Natural killer cell (primary cell): Measurements from ENCODE around the gene CDC42BPA. TPM values are rescaled to one million over a fixed set of nuclear protein-coding genes. Genes with fewer than 3 reads are reported as not detected.

ENCODE experiments used
- ATAC-seq, 3 donors: fragments of 150-1000 bp in 2 of 3; fragments of 200-7000 bp in 1 of 3; cut with Tn5 transposase; 1 replicate in 1 of 3; 2 replicates in 2 of 3; pipeline ENCODE4 v1.10.0; 2021; ENCODE audit warnings: mild to moderate bottlenecking in 2 of 3, moderate library complexity in 2 of 3
- DNase-seq, 2 donors: peaks; one replicate each; pipeline versions ENCODE4 v3.0.0 to v3.0.0-alpha.2; 2013 to 2021; ENCODE audit warnings: mixed read lengths in 1 of 2
- H3K27ac ChIP-seq: one replicate; pipeline ENCODE4 v1.5.1; 2013; ENCODE audit warnings: mild to moderate bottlenecking, low read length
- H3K27me3 ChIP-seq: one replicate; pipeline ENCODE4 v1.6.1; 2013; ENCODE audit warnings: low read length; ENCODE audit not compliant: control insufficient read depth, insufficient read depth
- H3K36me3 ChIP-seq: one replicate; pipeline ENCODE4 v1.6.1; 2013; ENCODE audit warnings: low read length; ENCODE audit not compliant: control insufficient read depth, insufficient read depth
- H3K4me1 ChIP-seq: one replicate; pipeline ENCODE4 v1.6.1; 2013; ENCODE audit warnings: low read length; ENCODE audit not compliant: control insufficient read depth, insufficient read depth
- H3K4me3 ChIP-seq: one replicate; pipeline ENCODE4 v1.5.1; 2013; ENCODE audit warnings: low read length
- H3K9me3 ChIP-seq: one replicate; pipeline ENCODE4 v1.6.1; 2013; ENCODE audit warnings: low read length; ENCODE audit not compliant: control insufficient read depth, insufficient read depth
- H3K27ac Mint-ChIP-seq, 2 donors: one replicate each; pipeline ENCODE4 v1.8.0; 2022; ENCODE audit warnings: mild to moderate bottlenecking in 2 of 2, mixed read lengths in 2 of 2, moderate library complexity in 1 of 2
- H3K27me3 Mint-ChIP-seq, 2 donors: one replicate each; pipeline ENCODE4 v1.8.0; 2022; ENCODE audit warnings: low read depth in 2 of 2, mixed read lengths in 2 of 2
- H3K36me3 Mint-ChIP-seq: one replicate; pipeline ENCODE4 v1.8.0; 2022; ENCODE audit warnings: mixed read lengths
- H3K4me1 Mint-ChIP-seq, 2 donors: one replicate each; pipeline ENCODE4 v1.8.0; 2022; ENCODE audit warnings: mixed read lengths in 2 of 2
- H3K4me3 Mint-ChIP-seq: one replicate; pipeline ENCODE4 v1.8.0; 2022; ENCODE audit warnings: mild to moderate bottlenecking, moderate library complexity, mixed read lengths
- H3K9me3 Mint-ChIP-seq, 2 donors: one replicate each; pipeline ENCODE4 v1.8.0; 2022; ENCODE audit warnings: mixed read lengths in 2 of 2
- CTCF ChIP-seq: fragments of 200-600 bp; IDR thresholded peaks from one replicate; pipeline ENCODE4 v1.8.0; 2022; ENCODE audit warnings: antibody characterized with exemption
- WGBS: methylation state at CpG from one replicate; pipeline ENCODE4 v1.1.7; 2013; ENCODE audit warnings: missing lambda C conversion rate; ENCODE audit not compliant: insufficient coverage; 5-methylcytosine and 5-hydroxymethylcytosine counted together
- intact Hi-C: fragments of 100-400 bp; cut with micrococcal nuclease; formaldehyde crosslinking; loops from one replicate; pipeline ENCODE4 v1.14.2; 2022
- total RNA-seq, 4 donors: library from RNA; stranded (reverse); fragments of 120-200 nt in 1 of 4; gene quantifications; one replicate each; pipeline versions ENCODE4 v1.2.3 to v1.2.4, GENCODE V29; 2013 to 2022

Gene CDC42BPA
- total RNA-seq, 3 donors from 2014 or later (not counting 1 experiment from before 2014, with no cell fraction given): 0.14 to 2.4 (median 0.77) TPM

DNA sequence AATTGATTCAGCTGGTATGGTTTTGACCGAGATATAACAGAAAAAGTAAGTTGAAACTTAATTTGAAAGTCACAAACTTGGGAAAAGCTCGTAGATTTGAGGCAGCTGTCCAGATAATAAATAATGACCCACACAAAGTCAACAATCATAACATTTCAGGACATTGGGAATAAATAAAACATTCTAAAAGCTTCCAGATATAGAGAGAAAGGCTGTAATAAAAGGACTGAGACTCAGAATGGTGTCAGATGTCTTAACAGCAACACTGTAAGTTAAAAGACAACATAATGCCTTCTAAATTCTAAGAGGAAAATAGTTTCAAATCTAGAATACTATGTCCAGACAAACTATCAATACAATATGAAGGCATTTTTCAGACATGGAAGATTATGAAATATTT, 163.3 kb downstream of the CDC42BPA start:
- H3K4me1 ChIP-seq: no peaks in the 10 kb centered on the region
- Mint-ChIP-seq H3K27me3 (peaks cover 3 to 5% of the 10 kb centered on the region in 2 donors), H3K27ac (no peak overlapping the region), H3K36me3 (no peaks in the 10 kb centered on the region), H3K4me1 (no peaks in the 10 kb centered on the region), H3K9me3 (no peaks in the 10 kb centered on the region), H3K4me3 (no peak overlapping the region)
- H3K27me3 ChIP-seq: no peaks in the 10 kb centered on the region
- ATAC-seq (no peak), DNase-seq (no peak)
- H3K4me3 ChIP-seq: no peak overlapping the region
- no peaks in the 10 kb centered on the region for H3K9me3 ChIP-seq
- intact Hi-C loops: no loop called here
- H3K36me3 ChIP-seq: no peaks in the 10 kb centered on the region
- TF ChIP-seq CTCF: no peak
- no CpG with 5 or more reads among the region's 2 CpGs for WGBS
- H3K27ac ChIP-seq: no peak overlapping the region

DNA sequence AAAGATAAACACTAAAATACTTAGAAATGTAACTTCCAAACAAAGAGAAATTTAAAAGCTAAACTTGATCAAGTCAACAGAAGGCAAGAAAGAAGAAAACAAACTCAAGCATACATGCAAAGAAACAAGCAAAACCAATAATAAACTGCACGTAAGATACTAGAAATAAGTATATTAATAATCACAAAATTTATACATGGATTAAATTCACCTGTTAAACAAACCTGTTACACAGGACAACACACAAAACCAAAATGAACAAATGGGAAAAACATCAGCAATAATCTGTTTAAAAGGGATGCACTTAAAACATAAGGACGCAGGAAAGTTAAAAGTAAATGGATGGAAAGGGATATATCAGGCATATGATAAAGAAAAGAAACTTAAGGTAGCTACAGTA, 165.8 kb downstream of the CDC42BPA start:
- no peak for TF ChIP-seq CTCF
- Histone ChIP-seq H3K4me1 (no peaks in the 10 kb centered on the region), H3K36me3 (no peaks in the 10 kb centered on the region), H3K9me3 (no peaks in the 10 kb centered on the region), H3K27ac (no peak overlapping the region), H3K27me3 (no peaks in the 10 kb centered on the region), H3K4me3 (no peak overlapping the region)
- Mint-ChIP-seq H3K27ac (no peak overlapping the region), H3K27me3 (peaks cover 6 to 16% of the 10 kb centered on the region in 2 donors), H3K36me3 (no peaks in the 10 kb centered on the region), H3K4me1 (no peaks in the 10 kb centered on the region), H3K4me3 (no peak overlapping the region), H3K9me3 (no peaks in the 10 kb centered on the region)
- WGBS: no CpG with 5 or more reads among the region's 2 CpGs
- no peak for ATAC-seq
- DNase-seq: no peak
- intact Hi-C loops: no loop called here

DNA sequence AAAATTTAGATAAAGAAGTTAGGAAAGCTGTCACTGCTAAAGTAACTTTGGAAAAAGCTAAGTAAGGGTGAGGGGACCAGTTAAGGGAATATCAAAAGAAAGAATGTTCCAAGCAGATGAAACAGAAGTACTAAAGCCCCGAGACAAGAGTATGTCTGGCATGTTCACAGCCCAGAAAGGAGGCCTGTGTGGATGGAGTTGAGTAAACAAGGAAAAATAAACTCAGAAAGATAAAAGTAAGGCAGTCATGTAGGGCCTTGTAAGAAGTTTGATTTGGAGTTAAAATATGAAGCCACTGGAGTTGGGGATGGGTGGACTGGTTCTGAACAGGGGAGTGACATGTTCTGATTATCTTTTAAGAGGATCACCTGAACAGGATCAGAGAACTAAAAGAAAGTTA, 177.9 kb downstream of the CDC42BPA start:
- no peaks in the 10 kb centered on the region for H3K9me3 ChIP-seq
- Mint-ChIP-seq H3K4me3 (no peak overlapping the region), H3K27ac (no peak overlapping the region), H3K4me1 (no peaks in the 10 kb centered on the region), H3K9me3 (no peaks in the 10 kb centered on the region), H3K27me3 (peaks cover 0 to 5% of the 10 kb centered on the region in 2 donors), H3K36me3 (no peaks in the 10 kb centered on the region)
- no peaks in the 10 kb centered on the region for H3K36me3 ChIP-seq
- WGBS: 73% methylated on average over 1 of the region's 1 CpG
- H3K27me3 ChIP-seq: no peaks in the 10 kb centered on the region
- ATAC-seq (no peak), DNase-seq (no peak)
- intact Hi-C loops: no loop called here
- no peak overlapping the region for H3K27ac ChIP-seq
- H3K4me3 ChIP-seq: no peak overlapping the region
- no peak for TF ChIP-seq CTCF
- no peaks in the 10 kb centered on the region for H3K4me1 ChIP-seq

DNA sequence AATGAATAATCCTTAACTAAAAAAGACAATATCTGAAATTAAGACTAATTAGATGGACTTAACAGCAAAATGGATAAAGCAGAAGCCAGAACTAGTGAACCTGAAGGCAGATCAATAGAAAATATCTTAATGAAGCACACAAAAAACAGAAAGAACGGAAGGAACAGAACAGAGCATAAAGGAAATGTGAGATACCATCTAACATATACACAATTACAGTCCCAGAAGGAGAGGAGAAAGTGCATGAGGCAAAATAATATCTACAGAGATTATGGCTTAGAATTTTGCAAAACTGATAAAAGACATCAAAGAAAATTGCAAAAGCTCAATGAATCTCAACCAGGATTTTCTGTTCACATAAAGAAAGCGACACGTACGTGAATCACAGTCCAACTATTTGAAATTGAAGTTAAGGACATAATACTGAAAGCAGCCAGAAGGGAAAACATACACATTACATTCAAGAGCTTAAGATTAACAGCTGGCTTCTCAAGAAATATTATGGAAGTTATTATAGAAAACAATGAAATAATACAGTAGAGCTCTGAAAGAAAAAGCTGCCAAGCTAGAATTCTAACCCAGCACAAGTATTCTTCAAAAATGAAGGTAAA, 182.0 kb downstream of the CDC42BPA start:
- Histone ChIP-seq H3K27ac (no peak overlapping the region), H3K27me3 (no peaks in the 10 kb centered on the region), H3K9me3 (no peaks in the 10 kb centered on the region), H3K36me3 (no peaks in the 10 kb centered on the region), H3K4me3 (no peak overlapping the region), H3K4me1 (no peaks in the 10 kb centered on the region)
- Mint-ChIP-seq H3K4me1 (no peaks in the 10 kb centered on the region), H3K4me3 (no peak overlapping the region), H3K27me3 (peaks cover 5 to 9% of the 10 kb centered on the region in 2 donors), H3K9me3 (no peaks in the 10 kb centered on the region), H3K27ac (no peak overlapping the region), H3K36me3 (no peaks in the 10 kb centered on the region)
- no peak for ATAC-seq
- no peak for DNase-seq
- intact Hi-C loops: no loop called here
- WGBS: 100% methylated on average over 3 of the region's 4 CpGs
- TF ChIP-seq CTCF: no peak
